IPS-20b (cell line): Measurements from ENCODE around the gene VSIG1.

ENCODE experiments used
- H3K27ac ChIP-seq: one replicate; pipeline ENCODE4 v1.5.1; 2013; ENCODE audit warnings: low read length
- H3K27me3 ChIP-seq: 2 replicates; pipeline ENCODE4 v1.6.1; 2013; ENCODE audit warnings: mild to moderate bottlenecking, low read length, inconsistent platforms; ENCODE audit not compliant: insufficient read depth
- H3K36me3 ChIP-seq: 2 replicates; pipeline ENCODE4 v1.6.1; 2013; ENCODE audit warnings: low read depth, mild to moderate bottlenecking, inconsistent platforms, low read length, moderate library complexity; ENCODE audit not compliant: insufficient read depth
- H3K4me1 ChIP-seq: 2 replicates; pipeline ENCODE4 v1.6.1; 2013; ENCODE audit warnings: mild to moderate bottlenecking, control low read depth, inconsistent platforms, low read length, moderate library complexity; ENCODE audit not compliant: insufficient read depth
- H3K4me3 ChIP-seq: 2 replicates; pipeline ENCODE4 v1.5.1; 2013; ENCODE audit warnings: mild to moderate bottlenecking, low read length, inconsistent platforms
- H3K9ac ChIP-seq: 2 replicates; pipeline ENCODE4 v1.6.1; 2013; ENCODE audit warnings: low read depth, mild to moderate bottlenecking, inconsistent platforms, low read length, moderate library complexity
- H3K9me3 ChIP-seq: 2 replicates; pipeline ENCODE4 v1.6.1; 2013; ENCODE audit warnings: mild to moderate bottlenecking, low read depth, low read length, inconsistent platforms; ENCODE audit not compliant: insufficient read depth

Gene VSIG1

DNA sequence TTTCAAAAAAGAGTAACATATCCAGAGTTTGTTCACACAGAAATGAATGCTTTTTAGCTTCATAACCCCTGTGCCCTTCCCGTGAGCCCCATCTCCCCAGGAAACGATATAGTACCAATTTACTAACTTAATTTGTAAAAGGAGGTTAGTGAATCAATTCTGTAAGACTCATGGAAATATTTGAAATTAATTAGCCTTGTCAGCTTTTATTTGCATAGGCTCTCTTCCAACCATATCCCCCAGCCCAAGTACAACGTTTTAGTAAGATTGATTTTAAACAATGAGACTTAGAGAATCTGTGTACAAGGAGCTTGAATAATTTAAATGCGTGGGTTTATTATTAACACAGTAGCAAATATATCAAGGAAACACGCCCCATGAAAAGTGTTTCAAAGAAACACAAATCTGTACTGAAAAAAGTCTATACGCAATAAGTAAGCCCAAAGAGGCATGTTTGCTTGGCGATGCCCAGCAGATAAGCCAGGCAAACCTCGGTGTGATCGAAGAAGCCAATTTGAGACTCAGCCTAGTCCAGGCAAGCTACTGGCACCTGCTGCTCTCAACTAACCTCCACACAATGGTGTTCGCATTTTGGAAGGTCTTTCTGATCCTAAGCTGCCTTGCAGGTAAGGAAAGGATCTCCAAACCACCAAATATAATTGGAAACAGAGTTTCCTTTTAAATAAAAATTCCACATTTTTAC is at the start of gene VSIG1:
TSS of gene VSIG1 (plus strand) at position 512 of the 703 bp plus-strand sequence. CDS start at position 578, 66 bp downstream.
- Histone ChIP-seq H3K4me3 (no peak within 1 kb of the TSS), H3K27ac (no peak within 1 kb of the TSS), H3K27me3 (no peaks in the 10 kb centered on the region), H3K36me3 (no peaks in the 10 kb centered on the region), H3K9ac (no peak within 1 kb of the TSS), H3K9me3 (no peaks in the 10 kb centered on the region), H3K4me1 (no peaks in the 10 kb centered on the region)

DNA sequence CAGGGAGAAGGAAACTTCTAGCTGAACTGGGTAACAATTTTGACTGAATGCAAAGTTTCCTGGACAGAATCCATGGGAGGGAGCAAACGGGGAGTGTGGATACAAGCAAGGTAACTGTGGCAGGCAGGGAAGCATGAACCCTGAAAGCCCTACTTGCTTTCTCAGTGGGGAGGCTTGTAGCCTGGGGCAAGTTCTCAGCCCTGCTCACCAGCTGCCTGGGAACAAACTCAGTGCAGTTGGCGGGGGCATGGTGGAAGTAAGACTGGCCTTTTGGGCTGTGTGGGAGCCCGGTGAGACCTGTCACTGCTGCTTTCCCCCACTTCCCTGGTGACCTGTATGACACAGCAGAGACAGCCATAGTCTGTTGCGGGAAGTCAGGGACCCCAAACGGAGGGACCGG is 48.7 kb upstream of the VSIG1 start:
- Histone ChIP-seq H3K27ac (no peak overlapping the region), H3K36me3 (peaks cover 22% of the 10 kb centered on the region; the same call in 1 of the 2 replicates), H3K9ac (no peak overlapping the region), H3K27me3 (no peaks in the 10 kb centered on the region), H3K9me3 (peaks cover 8% of the 10 kb centered on the region; the same call in 1 of the 2 replicates), H3K4me1 (no peaks in the 10 kb centered on the region), H3K4me3 (no peak overlapping the region)

DNA sequence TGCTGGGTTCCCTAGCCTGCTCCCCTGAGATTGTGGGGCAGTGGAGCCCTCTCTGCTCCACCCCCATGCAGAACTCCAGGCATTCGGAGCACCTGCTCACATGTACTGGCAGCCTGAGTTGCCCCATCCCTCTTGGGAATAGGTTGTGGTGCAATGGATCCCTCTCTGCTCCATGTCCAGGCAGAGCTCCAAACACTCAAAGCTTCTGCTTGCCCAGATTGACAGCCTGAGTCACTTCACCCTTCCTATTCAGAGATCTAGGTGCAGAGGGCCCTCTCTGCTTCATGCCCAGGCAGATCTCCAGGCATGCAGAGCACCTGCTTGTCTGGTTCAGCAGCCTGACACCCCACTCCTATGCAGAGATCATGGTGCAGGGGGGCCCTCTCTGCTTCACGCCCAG is 44.1 kb upstream of the VSIG1 start:
- H3K9ac ChIP-seq: no peak overlapping the region
- peaks cover 40% of the 10 kb centered on the region for H3K9me3 ChIP-seq
- H3K4me3 ChIP-seq: no peak overlapping the region
- no peaks in the 10 kb centered on the region for H3K27me3 ChIP-seq
- H3K4me1 ChIP-seq: no peaks in the 10 kb centered on the region
- no peaks in the 10 kb centered on the region for H3K36me3 ChIP-seq
- H3K27ac ChIP-seq: no peak overlapping the region

DNA sequence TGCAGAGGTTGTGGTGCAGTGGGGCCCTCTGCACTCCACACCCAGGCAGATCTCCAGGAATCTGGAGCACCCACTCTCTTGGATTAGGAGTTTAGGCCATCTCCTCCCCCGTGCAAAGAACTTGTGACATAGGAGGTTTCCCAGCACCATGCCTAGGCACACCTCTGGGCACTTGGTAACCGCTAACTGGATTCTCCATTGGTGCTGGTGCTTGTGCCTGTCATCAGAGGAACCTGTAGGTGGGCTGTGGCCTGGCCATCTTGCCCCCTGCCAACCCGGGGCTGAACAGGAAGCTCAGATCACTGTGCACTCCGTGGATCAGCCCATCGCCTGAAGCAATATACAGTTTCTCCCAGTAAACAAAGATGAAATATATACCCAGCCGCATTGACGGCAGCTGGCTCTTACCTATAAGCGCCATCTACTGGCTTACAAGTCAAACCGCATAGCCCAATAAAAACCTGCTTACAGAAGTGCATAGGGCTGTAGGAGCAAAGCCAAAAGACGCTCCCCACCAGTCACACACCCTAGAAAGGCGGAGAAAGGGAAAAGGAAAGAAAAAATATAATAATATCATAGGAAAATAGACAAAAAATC is 43.5 kb upstream of the VSIG1 start:
- no peak overlapping the region for H3K4me3 ChIP-seq
- H3K27me3 ChIP-seq: no peaks in the 10 kb centered on the region
- H3K9me3 ChIP-seq: peaks cover 40% of the 10 kb centered on the region
- H3K9ac ChIP-seq: no peak overlapping the region
- no peaks in the 10 kb centered on the region for H3K36me3 ChIP-seq
- no peak overlapping the region for H3K27ac ChIP-seq
- no peaks in the 10 kb centered on the region for H3K4me1 ChIP-seq

DNA sequence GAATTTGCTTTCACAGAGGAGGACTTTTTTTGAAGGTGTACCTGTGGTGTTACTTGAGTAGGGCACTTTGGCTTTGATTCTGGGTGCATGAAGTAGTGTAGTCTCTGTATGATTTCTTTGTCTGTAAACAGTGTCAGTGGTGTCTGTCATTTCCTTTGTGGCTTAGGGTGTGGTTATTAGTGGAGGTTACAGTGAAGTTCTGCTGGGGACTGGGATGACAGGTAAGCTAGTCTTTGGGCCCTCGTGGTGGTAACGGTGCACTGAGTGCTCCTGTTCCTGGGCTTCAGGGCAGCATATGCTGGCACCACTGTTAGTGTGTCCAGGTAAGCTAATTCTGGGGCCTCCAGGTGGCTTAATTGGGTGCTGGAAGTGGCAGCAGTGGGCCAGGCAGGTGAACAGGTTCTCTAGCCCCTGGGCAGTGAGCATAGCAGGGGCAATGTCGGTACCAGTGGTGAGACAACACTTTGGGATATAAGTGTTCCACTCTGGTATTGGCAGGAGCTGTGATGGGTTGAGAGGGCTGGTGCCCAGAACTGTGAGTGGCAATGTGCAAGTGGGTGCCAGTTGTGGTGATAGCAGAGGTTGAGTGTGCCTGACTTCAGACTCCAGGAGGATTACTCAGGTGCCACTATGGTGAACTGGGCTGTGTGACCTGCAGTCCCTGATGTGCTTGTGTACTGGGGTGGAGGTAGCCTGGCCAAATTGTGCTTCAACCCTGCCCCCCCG is 26.0 kb upstream of the VSIG1 start:
- Histone ChIP-seq H3K9me3 (no peaks in the 10 kb centered on the region), H3K27ac (no peak overlapping the region), H3K36me3 (no peaks in the 10 kb centered on the region), H3K4me1 (no peaks in the 10 kb centered on the region; the same call in 1 of the 2 replicates), H3K4me3 (no peak overlapping the region), H3K27me3 (no peaks in the 10 kb centered on the region), H3K9ac (no peak overlapping the region)

DNA sequence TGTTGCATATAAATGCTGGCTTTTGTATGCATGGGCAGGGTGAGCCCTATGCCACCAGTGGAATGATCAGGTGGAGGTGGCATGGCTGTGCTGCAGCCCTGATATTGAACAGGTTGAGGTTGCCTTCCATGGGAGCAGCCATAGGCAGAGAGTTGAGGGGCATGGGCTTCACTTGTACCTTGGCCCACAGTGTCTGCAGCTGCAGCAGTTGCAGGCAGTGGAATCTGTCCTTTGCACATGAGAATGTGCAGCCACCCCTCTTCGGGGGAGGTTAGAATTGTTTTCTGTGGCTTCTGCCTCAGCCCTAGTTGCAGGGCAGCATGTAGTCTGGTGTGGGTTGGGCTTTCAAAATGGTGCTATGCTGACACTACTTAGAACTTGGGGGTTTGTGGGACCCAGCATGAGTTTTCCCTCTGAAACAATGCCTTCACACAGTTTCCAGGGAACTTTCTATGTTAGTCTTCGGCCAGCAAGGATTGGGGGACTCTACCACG is 25.4 kb upstream of the VSIG1 start:
- no peaks in the 10 kb centered on the region; the same call in 1 of the 2 replicates for H3K4me1 ChIP-seq
- H3K27ac ChIP-seq: no peak overlapping the region
- H3K9ac ChIP-seq: no peak overlapping the region
- no peak overlapping the region for H3K4me3 ChIP-seq
- no peaks in the 10 kb centered on the region for H3K27me3 ChIP-seq
- H3K36me3 ChIP-seq: no peaks in the 10 kb centered on the region
- no peaks in the 10 kb centered on the region for H3K9me3 ChIP-seq

DNA sequence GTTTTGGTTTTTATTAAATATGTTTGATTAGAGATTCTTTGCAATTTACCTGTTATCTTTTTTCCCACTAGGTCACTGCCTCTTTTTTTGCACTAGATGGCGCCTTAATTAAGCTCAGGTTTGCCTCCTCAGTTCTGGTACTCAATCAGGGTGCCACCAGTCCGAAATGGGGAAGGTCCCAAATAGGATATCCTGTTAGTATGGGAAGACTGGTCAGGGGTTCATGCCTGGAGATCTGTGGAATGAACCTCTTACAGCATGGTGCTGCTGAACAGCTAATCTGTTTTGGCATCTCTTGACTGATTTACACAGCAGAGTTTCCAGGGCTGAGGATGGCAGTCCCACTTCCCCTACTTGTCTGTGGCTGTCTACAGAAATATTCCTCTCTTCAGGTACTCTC is 24.2 kb upstream of the VSIG1 start:
- Histone ChIP-seq H3K9ac (no peak overlapping the region), H3K4me1 (no peaks in the 10 kb centered on the region; the same call in 1 of the 2 replicates), H3K4me3 (no peak overlapping the region), H3K27me3 (no peaks in the 10 kb centered on the region), H3K36me3 (no peaks in the 10 kb centered on the region), H3K27ac (no peak overlapping the region), H3K9me3 (no peaks in the 10 kb centered on the region)

DNA sequence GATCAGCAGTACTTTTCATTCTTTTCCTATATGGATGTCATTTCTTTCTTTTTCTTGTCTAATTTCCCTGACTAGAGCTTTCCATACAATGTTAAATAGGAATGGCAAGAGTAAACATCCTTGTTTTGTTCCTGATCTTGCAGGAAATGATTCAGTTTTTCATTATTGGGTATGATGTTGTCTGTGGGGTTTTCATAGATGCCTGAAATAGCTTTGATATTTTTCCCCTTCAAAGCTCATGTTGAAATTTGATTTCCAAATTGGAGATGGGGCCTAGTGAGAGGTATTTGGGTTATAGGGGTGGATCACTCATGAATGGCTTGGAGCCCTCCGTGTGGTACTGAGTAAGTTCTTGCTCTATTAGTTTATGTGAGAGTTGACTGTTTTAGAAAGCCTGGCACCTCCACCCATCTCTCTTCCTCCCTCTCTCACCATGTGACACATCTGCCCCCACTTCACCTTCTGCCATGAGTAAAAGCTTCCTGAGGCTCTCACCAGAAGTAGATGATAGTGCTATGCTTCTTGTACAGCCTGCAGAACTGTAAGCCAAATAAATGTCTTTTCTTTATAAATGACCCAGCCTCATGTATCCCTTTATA is 22.3 kb upstream of the VSIG1 start:
- no peak overlapping the region for H3K9ac ChIP-seq
- H3K36me3 ChIP-seq: no peaks in the 10 kb centered on the region
- no peak overlapping the region for H3K4me3 ChIP-seq
- no peaks in the 10 kb centered on the region for H3K9me3 ChIP-seq
- H3K27ac ChIP-seq: no peak overlapping the region
- no peaks in the 10 kb centered on the region for H3K27me3 ChIP-seq
- no peaks in the 10 kb centered on the region; the same call in 1 of the 2 replicates for H3K4me1 ChIP-seq

DNA sequence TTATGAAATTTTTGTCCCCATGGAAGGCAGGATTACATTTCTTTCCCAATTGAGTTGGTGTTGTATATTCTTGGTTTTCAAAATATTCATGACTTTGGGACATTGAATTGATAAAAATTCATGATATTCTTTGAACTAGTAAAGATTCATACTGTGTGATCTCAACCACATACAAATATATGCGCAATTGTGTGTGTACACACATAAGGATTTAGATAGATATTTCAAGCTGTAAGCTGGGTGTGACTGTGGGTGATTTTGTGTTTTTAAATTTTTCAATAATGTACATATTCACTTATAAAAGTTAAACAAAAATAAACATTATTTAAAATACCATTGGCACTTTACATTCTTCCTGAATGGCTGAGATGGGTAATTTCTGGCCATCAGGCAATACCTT is 19.5 kb upstream of the VSIG1 start:
- Histone ChIP-seq H3K27me3 (no peaks in the 10 kb centered on the region), H3K4me3 (no peak overlapping the region), H3K9ac (no peak overlapping the region), H3K36me3 (no peaks in the 10 kb centered on the region), H3K4me1 (no peaks in the 10 kb centered on the region; the same call in 1 of the 2 replicates), H3K27ac (no peak overlapping the region), H3K9me3 (no peaks in the 10 kb centered on the region)

DNA sequence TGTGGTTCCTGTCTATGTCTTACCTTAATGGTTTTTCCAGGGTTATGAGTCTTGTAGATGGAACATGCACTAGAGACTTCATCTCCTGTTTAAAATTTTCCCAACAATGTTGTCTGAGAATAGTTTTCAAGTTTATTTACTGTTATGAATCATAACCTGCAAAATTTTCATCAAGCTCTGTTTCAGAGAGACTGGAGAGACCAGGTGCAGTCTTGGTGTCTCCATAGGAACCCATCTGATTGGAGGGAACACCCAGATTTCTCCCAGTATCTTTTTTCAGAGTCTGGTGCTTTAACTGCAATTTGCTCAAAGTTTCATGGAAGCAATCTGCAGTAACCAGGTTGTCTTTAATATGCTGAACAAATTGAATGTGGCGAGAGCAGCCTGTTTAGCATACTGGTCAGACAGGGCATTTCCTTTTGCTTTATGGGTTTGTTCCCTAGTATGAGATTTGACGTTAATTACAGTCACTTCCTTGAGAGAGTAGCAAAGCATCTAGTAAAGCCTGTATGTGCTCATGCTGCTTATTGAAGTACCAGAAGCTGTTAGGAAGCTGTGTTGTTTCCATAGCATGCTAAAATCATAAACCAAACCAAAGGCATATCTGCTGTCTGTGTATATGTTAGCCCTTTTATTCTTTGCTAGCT is 18.8 kb upstream of the VSIG1 start:
- H3K27ac ChIP-seq: no peak overlapping the region
- no peaks in the 10 kb centered on the region for H3K9me3 ChIP-seq
- no peak overlapping the region for H3K4me3 ChIP-seq
- no peak overlapping the region for H3K9ac ChIP-seq
- H3K4me1 ChIP-seq: no peaks in the 10 kb centered on the region; the same call in 1 of the 2 replicates
- no peaks in the 10 kb centered on the region for H3K36me3 ChIP-seq
- H3K27me3 ChIP-seq: no peaks in the 10 kb centered on the region

DNA sequence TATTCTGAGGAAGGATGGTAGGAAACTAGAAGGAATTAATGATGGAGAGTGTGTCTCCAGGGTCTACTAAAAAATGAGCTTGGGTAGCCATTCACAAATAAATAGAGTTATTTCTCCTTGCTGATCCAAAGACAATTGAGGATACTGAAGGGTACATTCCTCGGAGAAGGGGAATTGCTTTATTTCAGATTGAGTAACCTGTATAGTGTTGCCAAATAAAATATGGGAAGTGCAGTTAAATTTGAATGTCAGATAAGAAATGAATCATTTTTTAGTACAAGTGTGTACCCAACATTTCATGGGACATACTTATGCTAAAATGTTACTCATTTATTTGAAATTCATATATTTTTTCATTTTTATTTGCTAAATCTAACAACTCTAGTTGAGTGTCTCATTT is 16.0 kb upstream of the VSIG1 start:
- Histone ChIP-seq H3K36me3 (no peaks in the 10 kb centered on the region), H3K27ac (no peak overlapping the region), H3K27me3 (no peaks in the 10 kb centered on the region), H3K9ac (no peak overlapping the region), H3K9me3 (no peaks in the 10 kb centered on the region), H3K4me3 (no peak overlapping the region), H3K4me1 (no peaks in the 10 kb centered on the region)
